Left cardiac atrium (tissue), 4 donors: Measurements from ENCODE around the gene XPC. TPM values are rescaled to one million over a fixed set of nuclear protein-coding genes. Genes with fewer than 3 reads are reported as not detected.

Source experiments
- ATAC-seq, 2 donors: fragments of 200-7000 bp; cut with Tn5 transposase; one replicate each; pipeline ENCODE4 v1.9.1; 2020; ENCODE audit warnings: mild to moderate bottlenecking in 2 of 2, moderate library complexity in 2 of 2
- DNase-seq: peaks from one replicate; pipeline ENCODE4 v3.0.0-alpha.2; 2020
- intact Hi-C, 2 donors: fragments of 100-400 bp; cut with DNase I; formaldehyde crosslinking; loops; one replicate each; pipeline versions ENCODE4 v1.14.1 to v1.15.1; 2022 to 2023
- total RNA-seq, 2 donors: library from RNA; stranded (reverse); fragmentation: NEBNext Ultra II Directional; extraction: Animal tissue kit (Norgen Biotek cat#: 25700); gene quantifications; one replicate each; pipeline ENCODE4 v1.2.1, GENCODE V29; 2021
- donor health status: DM: no; HTN: yes; CAD: no.
- donor health status: DM: no; HTN: yes; CAD: no; lungs with severe emphysema.
- donor health status: DM: yes; HTN: yes; CAD: no.
- donor health status: Dilated cardiomyopathy.

Gene XPC
- total RNA-seq, 2 donors from 2014 or later: 10.6 to 15.0 TPM

- intact Hi-C loops: no loop called here
- ATAC-seq (no peak), DNase-seq (no peak)
Observed at GRCh38 chr3:14209581-14210289, 31.3 kb upstream of the XPC start.

GRCh38 chr3:14208977-14209394 lies 30.6 kb upstream of the XPC start:
- DNase-seq (no peak), ATAC-seq (no peak)
- intact Hi-C loops: no loop called here

- DNase-seq: no peak
- intact Hi-C loops: no loop called here
- no peak for ATAC-seq
Observed at GRCh38 chr3:14208168-14208567, 29.8 kb upstream of the XPC start.

GRCh38 chr3:14206548-14207177 lies 28.3 kb upstream of the XPC start:
- ATAC-seq: no peak
- DNase-seq: no peak
- intact Hi-C loops: no loop called here

- peak; percentile 70 for DNase-seq
- peak; percentile 80 to 81 for ATAC-seq
- intact Hi-C loops: loop anchor here (2.0 to 5.0 kb wide), 3 partner anchors 28 to 268 kb away; no protein-coding TSS in a partner anchor
Observed at GRCh38 chr3:14204515-14205284, 26.3 kb upstream of the XPC start.

- intact Hi-C loops: loop anchor here (2.0 to 5.0 kb wide), 4 partner anchors 29 to 269 kb away; no protein-coding TSS in a partner anchor
- DNase-seq (peak; percentile 63), ATAC-seq (peak; percentile 79 to 80)
Observed at GRCh38 chr3:14203521-14204079, 25.2 kb upstream of the XPC start.

GRCh38 chr3:14202874-14203520 lies 24.6 kb upstream of the XPC start:
- DNase-seq (no peak), ATAC-seq (no peak)
- intact Hi-C loops: loop anchor here (2.0 to 5.0 kb wide), 3 partner anchors 54 to 269 kb away; no protein-coding TSS in a partner anchor

GRCh38 chr3:14201940-14202684 lies 23.7 kb upstream of the XPC start:
- intact Hi-C loops: loop anchor here (2.0 to 5.0 kb wide), 3 partner anchors 55 to 270 kb away; no protein-coding TSS in a partner anchor
- ATAC-seq: no peak
- no peak for DNase-seq

- DNase-seq (no peak), ATAC-seq (no peak)
- intact Hi-C loops: loop anchor here (5.0 kb wide), 2 partner anchors 56 to 271 kb away; no protein-coding TSS in a partner anchor
Observed at GRCh38 chr3:14200841-14201240, 22.4 kb upstream of the XPC start.

GRCh38 chr3:14200276-14200675 lies 21.9 kb upstream of the XPC start:
- DNase-seq (no peak), ATAC-seq (no peak)
- intact Hi-C loops: loop anchor here (5.0 kb wide), 2 partner anchors 57 to 272 kb away; no protein-coding TSS in a partner anchor

GRCh38 chr3:14199641-14200040 lies 21.2 kb upstream of the XPC start:
- DNase-seq: no peak
- ATAC-seq: no peak
- intact Hi-C loops: loop anchor here (5.0 kb wide), 2 partner anchors 58 to 273 kb away; no protein-coding TSS in a partner anchor

- no peak for DNase-seq
- ATAC-seq: no peak
- intact Hi-C loops: no loop called here
Observed at GRCh38 chr3:14194865-14195264, 16.5 kb upstream of the XPC start.

- ATAC-seq: no peak
- DNase-seq: no peak
- intact Hi-C loops: no loop called here
Observed at GRCh38 chr3:14188041-14188754, 9.8 kb upstream of the XPC start.

GRCh38 chr3:14186854-14187458 lies 8.6 kb upstream of the XPC start:
- no peak for ATAC-seq
- intact Hi-C loops: no loop called here

GRCh38 chr3:14183015-14183577 lies 4.7 kb upstream of the XPC start:
- intact Hi-C loops: no loop called here
- ATAC-seq (no peak), DNase-seq (no peak)

More at GRCh38 chr3:14186854-14187458, 8.6 kb upstream of the XPC start:
- no peak for DNase-seq

- intact Hi-C loops: no loop called here
- DNase-seq (no peak), ATAC-seq (no peak)
Observed at GRCh38 chr3:14181253-14181652, 2.9 kb upstream of the XPC start.

- intact Hi-C loops: loop anchor here (5.0 kb wide), 3 partner anchors 47 to 522 kb away; partner anchors contain the start of gene TMEM43 (in 1 of the 2)
- DNase-seq (no peak), ATAC-seq (no peak)
Observed at GRCh38 chr3:14179795-14180194, 1.4 kb upstream of the XPC start.
